SIG-M5 treated with dmso at 0.1 percent for 504 hours (cell line): ENCODE measurements around the gene BCKDHA.
"Not testable (repeated sequence)": the region's sequence is repeated elsewhere in the genome, so short reads cannot be mapped to it uniquely, and the experiment has no call there.

ENCODE experiments used
- DNase-seq: peaks from one replicate; lab custom pipeline; 2025; ENCODE audit not compliant: unreplicated experiment; lab: John Stamatoyannopoulos, UW

BCKDHA gene

GRCh38 chr19:41403181-41403970, 5.8 kb downstream of the BCKDHA start:
- DNase-seq, result no peak

GRCh38 chr19:41405776-41406175, 8.2 kb downstream of the BCKDHA start:
- no peak for DNase-seq

- DNase-seq, result peak; percentile 84
Measured at GRCh38 chr19:41407271-41407670, 9.7 kb downstream of the BCKDHA start.

- DNase-seq, result peak; percentile 23
Measured at GRCh38 chr19:41408256-41408655, 10.6 kb downstream of the BCKDHA start.

GRCh38 chr19:41408846-41409245, 11.2 kb downstream of the BCKDHA start:
- DNase-seq, result not testable (repeated sequence)

GRCh38 chr19:41409288-41409687, 11.7 kb downstream of the BCKDHA start:
- DNase-seq, result peak; percentile 71

- DNase-seq, result no peak
Measured at GRCh38 chr19:41410336-41411054, 12.9 kb downstream of the BCKDHA start.

GRCh38 chr19:41411100-41411967, 13.7 kb downstream of the BCKDHA start:
- no peak for DNase-seq

- DNase-seq, result no peak
Measured at GRCh38 chr19:41411968-41412265, 14.3 kb downstream of the BCKDHA start.

- no peak for DNase-seq
Measured at GRCh38 chr19:41412953-41413352, 15.3 kb downstream of the BCKDHA start.

GRCh38 chr19:41413947-41414346, 16.3 kb downstream of the BCKDHA start:
- DNase-seq, result no peak

- DNase-seq, result no peak
Measured at GRCh38 chr19:41414461-41414860, 16.8 kb downstream of the BCKDHA start.

GRCh38 chr19:41415154-41415571, 17.5 kb downstream of the BCKDHA start:
- DNase-seq, result no peak

GRCh38 chr19:41416194-41416674, 18.6 kb downstream of the BCKDHA start:
- no peak for DNase-seq

GRCh38 chr19:41420101-41420880, 22.7 kb downstream of the BCKDHA start:
- peak; percentile 77 for DNase-seq

- DNase-seq, result no peak
Measured at GRCh38 chr19:41421314-41421713, 23.7 kb downstream of the BCKDHA start.

- DNase-seq, result no peak
Measured at GRCh38 chr19:41421973-41422372, 24.4 kb downstream of the BCKDHA start.

- DNase-seq, result no peak
Measured at GRCh38 chr19:41422456-41422855, 24.8 kb downstream of the BCKDHA start.

GRCh38 chr19:41422955-41423354, 25.3 kb downstream of the BCKDHA start:
- DNase-seq, result no peak

- peak; percentile 33 for DNase-seq
Measured at GRCh38 chr19:41424335-41425173, 26.9 kb downstream of the BCKDHA start.
